Natural killer cell (primary cell): ENCODE measurements around the gene NDST1. TPM values are rescaled to one million over a fixed set of nuclear protein-coding genes. Genes with fewer than 3 reads are reported as not detected.

Source experiments
- ATAC-seq, 3 donors: fragments of 150-1000 bp in 2 of 3; fragments of 200-7000 bp in 1 of 3; cut with Tn5 transposase; 1 replicate in 1 of 3; 2 replicates in 2 of 3; pipeline ENCODE4 v1.10.0; 2021; ENCODE audit warnings: mild to moderate bottlenecking in 2 of 3, moderate library complexity in 2 of 3
- DNase-seq, 2 donors: peaks; one replicate each; pipeline versions ENCODE4 v3.0.0 to v3.0.0-alpha.2; 2013 to 2021; ENCODE audit warnings: mixed read lengths in 1 of 2
- H3K27ac ChIP-seq: one replicate; pipeline ENCODE4 v1.5.1; 2013; ENCODE audit warnings: mild to moderate bottlenecking, low read length
- H3K27me3 ChIP-seq: one replicate; pipeline ENCODE4 v1.6.1; 2013; ENCODE audit warnings: low read length; ENCODE audit not compliant: control insufficient read depth, insufficient read depth
- H3K36me3 ChIP-seq: one replicate; pipeline ENCODE4 v1.6.1; 2013; ENCODE audit warnings: low read length; ENCODE audit not compliant: control insufficient read depth, insufficient read depth
- H3K4me1 ChIP-seq: one replicate; pipeline ENCODE4 v1.6.1; 2013; ENCODE audit warnings: low read length; ENCODE audit not compliant: control insufficient read depth, insufficient read depth
- H3K4me3 ChIP-seq: one replicate; pipeline ENCODE4 v1.5.1; 2013; ENCODE audit warnings: low read length
- H3K9me3 ChIP-seq: one replicate; pipeline ENCODE4 v1.6.1; 2013; ENCODE audit warnings: low read length; ENCODE audit not compliant: control insufficient read depth, insufficient read depth
- H3K27ac Mint-ChIP-seq, 2 donors: one replicate each; pipeline ENCODE4 v1.8.0; 2022; ENCODE audit warnings: mild to moderate bottlenecking in 2 of 2, mixed read lengths in 2 of 2, moderate library complexity in 1 of 2
- H3K27me3 Mint-ChIP-seq, 2 donors: one replicate each; pipeline ENCODE4 v1.8.0; 2022; ENCODE audit warnings: low read depth in 2 of 2, mixed read lengths in 2 of 2
- H3K36me3 Mint-ChIP-seq: one replicate; pipeline ENCODE4 v1.8.0; 2022; ENCODE audit warnings: mixed read lengths
- H3K4me1 Mint-ChIP-seq, 2 donors: one replicate each; pipeline ENCODE4 v1.8.0; 2022; ENCODE audit warnings: mixed read lengths in 2 of 2
- H3K4me3 Mint-ChIP-seq: one replicate; pipeline ENCODE4 v1.8.0; 2022; ENCODE audit warnings: mild to moderate bottlenecking, moderate library complexity, mixed read lengths
- H3K9me3 Mint-ChIP-seq, 2 donors: one replicate each; pipeline ENCODE4 v1.8.0; 2022; ENCODE audit warnings: mixed read lengths in 2 of 2
- WGBS: methylation state at CpG from one replicate; pipeline ENCODE4 v1.1.7; 2013; ENCODE audit warnings: missing lambda C conversion rate; ENCODE audit not compliant: insufficient coverage; 5-methylcytosine and 5-hydroxymethylcytosine counted together
- intact Hi-C: fragments of 100-400 bp; cut with micrococcal nuclease; formaldehyde crosslinking; loops from one replicate; pipeline ENCODE4 v1.14.2; 2022
- total RNA-seq, 4 donors: library from RNA; stranded (reverse); fragments of 120-200 nt in 1 of 4; gene quantifications; one replicate each; pipeline versions ENCODE4 v1.2.3 to v1.2.4, GENCODE V29; 2013 to 2022
- TF ChIP-seq, protein P1 (sequence below): fragments of 200-600 bp; IDR thresholded peaks from one replicate; pipeline ENCODE4 v1.8.0; 2022; ENCODE audit warnings: antibody characterized with exemption

Gene NDST1
- total RNA-seq, 3 donors from 2014 or later (not counting 1 experiment from before 2014, with no cell fraction given) = 2.8 to 12.3 (median 4.3) TPM

DNA sequence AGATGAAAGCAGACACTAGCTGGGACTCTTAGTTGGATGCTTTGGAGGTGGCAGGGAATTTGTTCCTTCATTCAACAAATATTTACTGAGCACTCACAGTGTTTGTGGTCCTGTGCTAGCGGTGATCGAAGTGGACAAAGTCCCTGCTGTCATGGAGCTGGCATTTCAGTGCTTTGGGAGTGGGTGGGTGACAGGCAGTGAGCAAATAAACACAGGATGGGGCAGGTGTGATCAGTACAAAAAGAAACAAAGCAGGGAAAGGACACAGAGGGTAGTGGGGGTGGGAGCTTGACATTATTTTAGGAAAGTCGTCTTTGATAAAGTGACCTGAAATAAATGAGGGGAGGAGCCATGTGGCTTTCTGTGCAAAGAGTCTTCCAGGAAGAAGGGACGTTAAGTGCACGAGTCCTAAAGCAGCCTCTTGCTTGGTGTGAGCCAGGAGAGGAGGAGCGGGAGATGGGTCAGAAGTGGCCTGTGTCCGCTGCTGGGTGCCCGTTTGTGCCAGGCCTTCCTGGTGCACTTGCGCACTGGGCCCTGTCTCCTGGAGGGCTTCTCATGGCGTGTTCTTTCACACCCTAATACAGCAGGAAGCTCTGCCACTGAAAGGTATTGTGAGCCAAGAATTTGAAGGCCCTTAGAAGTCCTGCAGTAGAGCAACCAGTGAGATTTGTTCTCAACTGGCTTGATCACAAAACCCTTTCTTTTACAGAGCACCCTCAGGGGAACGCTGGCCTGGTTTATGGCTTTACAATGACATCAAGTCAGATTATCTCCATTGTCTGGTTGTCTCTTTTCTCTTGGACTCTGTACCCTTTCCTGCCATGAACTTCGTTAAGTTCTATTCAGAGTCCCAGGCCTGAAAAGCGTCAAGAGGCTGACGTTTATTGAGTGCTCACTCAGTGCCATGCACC, 14.8 kb downstream of the NDST1 start:
- Histone ChIP-seq H3K36me3 (no peaks in the 10 kb centered on the region), H3K27me3 (no peaks in the 10 kb centered on the region), H3K9me3 (no peaks in the 10 kb centered on the region), H3K27ac (no peak overlapping the region), H3K4me1 (peaks cover 5% of the 10 kb centered on the region), H3K4me3 (no peak overlapping the region)
- TF ChIP-seq, protein P1, sequence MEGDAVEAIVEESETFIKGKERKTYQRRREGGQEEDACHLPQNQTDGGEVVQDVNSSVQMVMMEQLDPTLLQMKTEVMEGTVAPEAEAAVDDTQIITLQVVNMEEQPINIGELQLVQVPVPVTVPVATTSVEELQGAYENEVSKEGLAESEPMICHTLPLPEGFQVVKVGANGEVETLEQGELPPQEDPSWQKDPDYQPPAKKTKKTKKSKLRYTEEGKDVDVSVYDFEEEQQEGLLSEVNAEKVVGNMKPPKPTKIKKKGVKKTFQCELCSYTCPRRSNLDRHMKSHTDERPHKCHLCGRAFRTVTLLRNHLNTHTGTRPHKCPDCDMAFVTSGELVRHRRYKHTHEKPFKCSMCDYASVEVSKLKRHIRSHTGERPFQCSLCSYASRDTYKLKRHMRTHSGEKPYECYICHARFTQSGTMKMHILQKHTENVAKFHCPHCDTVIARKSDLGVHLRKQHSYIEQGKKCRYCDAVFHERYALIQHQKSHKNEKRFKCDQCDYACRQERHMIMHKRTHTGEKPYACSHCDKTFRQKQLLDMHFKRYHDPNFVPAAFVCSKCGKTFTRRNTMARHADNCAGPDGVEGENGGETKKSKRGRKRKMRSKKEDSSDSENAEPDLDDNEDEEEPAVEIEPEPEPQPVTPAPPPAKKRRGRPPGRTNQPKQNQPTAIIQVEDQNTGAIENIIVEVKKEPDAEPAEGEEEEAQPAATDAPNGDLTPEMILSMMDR = no peak
- Mint-ChIP-seq H3K36me3 (no peaks in the 10 kb centered on the region), H3K27ac (no peak overlapping the region), H3K9me3 (no peaks in the 10 kb centered on the region), H3K27me3 (no peaks in the 10 kb centered on the region), H3K4me1 (peaks cover 12 to 13% of the 10 kb centered on the region in 2 donors), H3K4me3 (no peak overlapping the region)
- DNase-seq (no peak), ATAC-seq (no peak)
- intact Hi-C loops = loop anchor here (1.0 kb wide), 1 partner anchor 63 kb away; no protein-coding TSS in a partner anchor
- WGBS = 85% methylated on average over 14 of the region's 14 CpGs

DNA sequence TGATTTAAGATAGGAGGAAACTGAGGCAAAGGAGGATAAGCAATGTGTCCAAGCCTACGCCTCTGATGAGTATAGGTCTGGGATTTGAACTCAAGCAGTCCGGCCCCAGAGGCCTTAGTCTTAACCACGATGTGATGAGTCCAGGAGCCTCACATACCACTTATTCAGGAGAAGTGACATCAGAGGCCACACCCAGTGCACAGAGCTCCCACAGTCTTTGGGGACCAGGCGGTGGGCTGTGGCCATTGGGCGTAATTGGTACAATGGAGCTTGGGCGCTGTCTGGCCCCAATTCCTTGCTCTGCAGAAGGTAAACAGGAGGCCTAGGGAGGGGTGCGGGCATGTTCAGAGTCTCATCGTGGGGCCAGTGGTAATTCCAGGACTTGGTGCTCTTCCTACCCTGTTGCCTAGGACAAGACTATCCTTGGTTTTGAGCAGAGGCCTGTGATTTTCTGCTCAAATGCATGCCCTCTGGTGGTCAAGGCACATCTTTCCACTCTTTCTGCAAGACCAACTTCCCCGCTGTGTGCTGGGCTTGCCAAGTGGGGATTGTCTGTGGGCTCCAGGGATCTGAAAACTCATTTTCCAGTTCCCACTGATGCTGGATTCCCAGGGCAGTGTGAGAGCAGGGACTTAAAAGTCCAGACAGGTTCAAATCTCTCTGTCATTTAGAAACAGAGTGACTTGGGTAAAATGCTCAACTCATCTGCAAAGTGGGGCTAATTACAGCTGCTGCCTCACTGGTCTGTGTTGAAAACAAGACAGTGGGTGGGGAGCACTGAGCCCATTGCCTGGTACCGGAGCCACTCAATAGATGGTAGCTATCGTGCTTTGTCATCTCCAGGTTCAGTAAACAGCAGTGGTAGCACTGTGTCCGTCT, 15.8 kb downstream of the NDST1 start:
- peak in 1 of 2 donors; percentile 60 for DNase-seq
- Histone ChIP-seq H3K4me3 (no peak overlapping the region), H3K4me1 (peaks cover 9% of the 10 kb centered on the region), H3K9me3 (no peaks in the 10 kb centered on the region), H3K36me3 (no peaks in the 10 kb centered on the region), H3K27ac (no peak overlapping the region), H3K27me3 (no peaks in the 10 kb centered on the region)
- intact Hi-C loops = loop anchor here (1.0 kb wide), 1 partner anchor 64 kb away; no protein-coding TSS in a partner anchor
- Mint-ChIP-seq H3K4me1 (peaks cover 12 to 13% of the 10 kb centered on the region in 2 donors), H3K4me3 (no peak overlapping the region), H3K9me3 (no peaks in the 10 kb centered on the region), H3K27ac (no peak overlapping the region), H3K36me3 (no peaks in the 10 kb centered on the region), H3K27me3 (no peaks in the 10 kb centered on the region)
- WGBS = 85% methylated on average over 12 of the region's 12 CpGs
- TF ChIP-seq, protein P1 = no peak
- no peak for ATAC-seq

DNA sequence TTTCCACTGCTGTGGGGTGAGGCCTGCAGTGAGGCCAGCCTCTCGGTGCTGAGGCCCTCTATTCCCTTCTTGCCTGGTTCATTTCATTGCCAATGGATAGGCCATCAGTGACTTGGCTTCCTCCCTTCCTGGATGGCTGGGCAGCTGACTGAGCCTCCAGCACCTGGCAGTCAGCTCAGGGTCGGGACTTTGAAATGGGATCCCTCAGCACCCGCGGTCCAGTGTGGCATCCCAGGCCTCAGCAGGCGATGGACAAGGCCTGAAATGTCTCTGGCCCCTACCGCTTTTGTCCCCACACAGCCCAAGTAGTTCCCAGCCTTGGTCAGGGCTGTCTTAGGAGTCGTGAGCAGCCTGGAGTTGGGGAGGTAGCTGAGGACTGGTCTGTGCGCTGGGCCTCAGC, 17.2 kb downstream of the NDST1 start:
- Histone ChIP-seq H3K27me3 (no peaks in the 10 kb centered on the region), H3K9me3 (no peaks in the 10 kb centered on the region), H3K4me3 (no peak overlapping the region), H3K36me3 (no peaks in the 10 kb centered on the region), H3K27ac (no peak overlapping the region), H3K4me1 (peaks cover 9% of the 10 kb centered on the region)
- ATAC-seq (no peak), DNase-seq (no peak)
- H3K4me3 Mint-ChIP-seq = no peak overlapping the region
- H3K9me3 Mint-ChIP-seq = no peaks in the 10 kb centered on the region
- H3K36me3 Mint-ChIP-seq = no peaks in the 10 kb centered on the region
- TF ChIP-seq, protein P1 = no peak
- H3K27me3 Mint-ChIP-seq = no peaks in the 10 kb centered on the region
- 92% methylated on average over 8 of the region's 8 CpGs for WGBS
- H3K27ac Mint-ChIP-seq = no peak overlapping the region
- H3K4me1 Mint-ChIP-seq = peaks cover 12 to 13% of the 10 kb centered on the region in 2 donors
- intact Hi-C loops = no loop called here
